NT2/D1 (cell line): ENCODE measurements around the gene MSRB1.

Experiments used
- DNase-seq: peaks from one replicate; pipeline ENCODE4 v3.0.0-alpha.2; 2011; ENCODE audit warnings: low read depth, low spot score
- H3K27me3 ChIP-seq: 2 replicates; pipeline ENCODE4 v1.6.0; 2011; ENCODE audit warnings: mild to moderate bottlenecking; ENCODE audit not compliant: insufficient read length, insufficient read depth
- H3K36me3 ChIP-seq: 2 replicates; pipeline ENCODE4 v1.6.1; 2011; ENCODE audit warnings: mild to moderate bottlenecking, low read length, mixed read lengths; ENCODE audit not compliant: insufficient read depth, insufficient read length
- H3K4me1 ChIP-seq: 2 replicates; pipeline ENCODE4 v1.5.1; 2011; ENCODE audit not compliant: insufficient read depth, insufficient read length
- H3K4me3 ChIP-seq: 2 replicates; pipeline ENCODE4 v1.5.1; 2011; ENCODE audit warnings: low read depth; ENCODE audit not compliant: insufficient read length
- H3K9ac ChIP-seq: 2 replicates; pipeline ENCODE4 v1.6.0; 2011; ENCODE audit warnings: low read depth; ENCODE audit not compliant: insufficient read length
- H3K9me3 ChIP-seq: 2 replicates; pipeline ENCODE4 v1.5.1; 2011; ENCODE audit warnings: mild to moderate bottlenecking, low read length; ENCODE audit not compliant: insufficient read depth
- SUZ12 ChIP-seq: IDR thresholded peaks from 2 replicates; pipeline ENCODE4 v1.6.1; 2011; ENCODE audit not compliant: insufficient read length, insufficient read depth; ENCODE audit errors: extremely low read depth
- YY1 ChIP-seq: IDR thresholded peaks from 2 replicates; pipeline ENCODE4 v1.6.1; 2011; ENCODE audit not compliant: insufficient read length, insufficient read depth
- ZNF274 ChIP-seq: IDR thresholded peaks from 2 replicates; pipeline ENCODE4 v1.6.1; 2011; ENCODE audit warnings: mild to moderate bottlenecking, low read depth, low read length

Gene MSRB1

GRCh38 chr16:1890708-1891050 is 52.3 kb downstream of the MSRB1 start:
- H3K36me3 ChIP-seq = no peaks in the 10 kb centered on the region
- no peak for DNase-seq
- no peaks in the 10 kb centered on the region for H3K9me3 ChIP-seq
- peaks cover 2% of the 10 kb centered on the region for H3K4me1 ChIP-seq
- no peak for TF ChIP-seq YY1
- no peak for TF ChIP-seq ZNF274
- no peak for TF ChIP-seq SUZ12
- H3K4me3 ChIP-seq = no peak overlapping the region
- no peaks in the 10 kb centered on the region for H3K27me3 ChIP-seq
- H3K9ac ChIP-seq = no peak overlapping the region

- H3K27me3 ChIP-seq = no peaks in the 10 kb centered on the region
Measured at GRCh38 chr16:1890024-1890707, 52.8 kb downstream of the MSRB1 start.

More at GRCh38 chr16:1890024-1890707, 52.8 kb downstream of the MSRB1 start:
- H3K36me3 ChIP-seq = no peaks in the 10 kb centered on the region
- H3K4me3 ChIP-seq = no peak overlapping the region
- peaks cover 2% of the 10 kb centered on the region for H3K4me1 ChIP-seq
- no peak overlapping the region for H3K9ac ChIP-seq
- no peak for TF ChIP-seq ZNF274
- TF ChIP-seq YY1 = no peak
- TF ChIP-seq SUZ12 = no peak
- no peak for DNase-seq
- no peaks in the 10 kb centered on the region for H3K9me3 ChIP-seq
